Measurements from ENCODE around the gene NOP16.
A peak's percentile ranks its signal among the peaks of the same experiment; 100 is the strongest.

NOP16 gene

DNA sequence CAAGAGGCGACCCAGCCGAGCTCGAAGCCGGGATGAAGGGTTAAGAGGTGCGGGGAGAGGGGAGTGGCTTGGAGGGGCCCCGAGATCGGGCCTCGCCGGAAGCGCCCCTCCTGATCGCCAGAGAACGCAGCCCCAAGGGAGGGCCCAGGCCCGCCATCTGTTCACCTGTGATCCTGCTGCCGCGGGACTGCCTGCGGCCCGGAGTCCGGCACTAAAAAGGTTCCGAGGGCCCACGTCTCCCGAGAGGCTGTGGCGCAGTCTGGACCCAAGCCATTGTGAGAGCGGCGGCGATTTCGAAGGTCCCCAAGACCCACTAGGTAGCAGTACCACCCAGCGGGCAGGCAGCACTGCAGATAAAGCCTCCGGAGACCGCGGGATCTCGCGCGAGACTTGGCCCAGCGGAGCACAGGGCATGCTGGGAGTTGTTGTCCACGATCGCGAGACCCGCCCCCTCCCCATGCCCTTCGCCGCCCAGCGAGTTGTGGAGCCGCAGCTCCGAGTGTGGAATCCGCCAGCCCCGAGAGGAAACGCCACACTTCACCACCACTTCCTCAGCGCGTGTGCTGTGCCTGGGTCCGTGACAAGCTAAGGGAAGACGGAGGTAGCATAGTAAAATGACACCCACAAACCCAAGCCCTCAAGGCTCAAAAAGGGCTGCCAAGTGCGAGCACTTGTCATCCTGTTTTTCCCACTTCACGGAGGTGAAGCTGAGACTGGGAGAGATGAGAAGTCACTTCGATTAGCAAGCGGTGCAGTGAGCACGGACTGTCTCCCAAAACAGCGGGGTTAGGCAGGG is 26.8 kb downstream of the NOP16 start, which contains the start of gene KIAA1191 (continued):
- no peak for TF ChIP-seq OVOL3 (tag by site-specific recombination; IDR thresholded peaks at IDR 0.05)
- TF ChIP-seq ZBTB8A (tag by site-specific recombination; IDR thresholded peaks at IDR 0.05), result peak; percentile 81
- TF ChIP-seq ZNF544 (tag by site-specific recombination; IDR thresholded peaks at IDR 0.05), result no peak
- TF ChIP-seq, protein P1, sequence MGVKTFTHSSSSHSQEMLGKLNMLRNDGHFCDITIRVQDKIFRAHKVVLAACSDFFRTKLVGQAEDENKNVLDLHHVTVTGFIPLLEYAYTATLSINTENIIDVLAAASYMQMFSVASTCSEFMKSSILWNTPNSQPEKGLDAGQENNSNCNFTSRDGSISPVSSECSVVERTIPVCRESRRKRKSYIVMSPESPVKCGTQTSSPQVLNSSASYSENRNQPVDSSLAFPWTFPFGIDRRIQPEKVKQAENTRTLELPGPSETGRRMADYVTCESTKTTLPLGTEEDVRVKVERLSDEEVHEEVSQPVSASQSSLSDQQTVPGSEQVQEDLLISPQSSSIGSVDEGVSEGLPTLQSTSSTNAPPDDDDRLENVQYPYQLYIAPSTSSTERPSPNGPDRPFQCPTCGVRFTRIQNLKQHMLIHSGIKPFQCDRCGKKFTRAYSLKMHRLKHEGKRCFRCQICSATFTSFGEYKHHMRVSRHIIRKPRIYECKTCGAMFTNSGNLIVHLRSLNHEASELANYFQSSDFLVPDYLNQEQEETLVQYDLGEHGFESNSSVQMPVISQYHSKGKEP (tag by site-specific recombination; IDR thresholded peaks at IDR 0.05), result no peak
- no peak for TF ChIP-seq ZNF37A (tag by site-specific recombination; IDR thresholded peaks at IDR 0.05)
- TF ChIP-seq, protein P2, sequence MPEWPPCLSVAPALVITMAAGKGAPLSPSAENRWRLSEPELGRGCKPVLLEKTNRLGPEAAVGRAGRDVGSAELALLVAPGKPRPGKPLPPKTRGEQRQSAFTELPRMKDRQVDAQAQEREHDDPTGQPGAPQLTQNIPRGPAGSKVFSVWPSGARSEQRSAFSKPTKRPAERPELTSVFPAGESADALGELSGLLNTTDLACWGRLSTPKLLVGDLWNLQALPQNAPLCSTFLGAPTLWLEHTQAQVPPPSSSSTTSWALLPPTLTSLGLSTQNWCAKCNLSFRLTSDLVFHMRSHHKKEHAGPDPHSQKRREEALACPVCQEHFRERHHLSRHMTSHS (tag by site-specific recombination; IDR thresholded peaks at IDR 0.05), result no peak
- no peak for TF ChIP-seq ZNF248 (tag by site-specific recombination; IDR thresholded peaks at IDR 0.05)
- peak; percentile 94 for TF ChIP-seq KLF8 (tag by site-specific recombination; IDR thresholded peaks at IDR 0.05)
- TF ChIP-seq, protein P3, sequence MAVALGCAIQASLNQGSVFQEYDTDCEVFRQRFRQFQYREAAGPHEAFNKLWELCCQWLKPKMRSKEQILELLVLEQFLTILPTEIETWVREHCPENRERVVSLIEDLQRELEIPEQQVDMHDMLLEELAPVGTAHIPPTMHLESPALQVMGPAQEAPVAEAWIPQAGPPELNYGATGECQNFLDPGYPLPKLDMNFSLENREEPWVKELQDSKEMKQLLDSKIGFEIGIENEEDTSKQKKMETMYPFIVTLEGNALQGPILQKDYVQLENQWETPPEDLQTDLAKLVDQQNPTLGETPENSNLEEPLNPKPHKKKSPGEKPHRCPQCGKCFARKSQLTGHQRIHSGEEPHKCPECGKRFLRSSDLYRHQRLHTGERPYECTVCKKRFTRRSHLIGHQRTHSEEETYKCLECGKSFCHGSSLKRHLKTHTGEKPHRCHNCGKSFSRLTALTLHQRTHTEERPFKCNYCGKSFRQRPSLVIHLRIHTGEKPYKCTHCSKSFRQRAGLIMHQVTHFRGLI (tag by site-specific recombination; IDR thresholded peaks at IDR 0.05), result no peak
- no peak for TF ChIP-seq ZNF169 (tag by site-specific recombination; IDR thresholded peaks at IDR 0.05)
- TF ChIP-seq ZNF530 (tag by site-specific recombination; IDR thresholded peaks at IDR 0.05; ENCODE audit: low read depth), result no peak
- TF ChIP-seq, protein P4, sequence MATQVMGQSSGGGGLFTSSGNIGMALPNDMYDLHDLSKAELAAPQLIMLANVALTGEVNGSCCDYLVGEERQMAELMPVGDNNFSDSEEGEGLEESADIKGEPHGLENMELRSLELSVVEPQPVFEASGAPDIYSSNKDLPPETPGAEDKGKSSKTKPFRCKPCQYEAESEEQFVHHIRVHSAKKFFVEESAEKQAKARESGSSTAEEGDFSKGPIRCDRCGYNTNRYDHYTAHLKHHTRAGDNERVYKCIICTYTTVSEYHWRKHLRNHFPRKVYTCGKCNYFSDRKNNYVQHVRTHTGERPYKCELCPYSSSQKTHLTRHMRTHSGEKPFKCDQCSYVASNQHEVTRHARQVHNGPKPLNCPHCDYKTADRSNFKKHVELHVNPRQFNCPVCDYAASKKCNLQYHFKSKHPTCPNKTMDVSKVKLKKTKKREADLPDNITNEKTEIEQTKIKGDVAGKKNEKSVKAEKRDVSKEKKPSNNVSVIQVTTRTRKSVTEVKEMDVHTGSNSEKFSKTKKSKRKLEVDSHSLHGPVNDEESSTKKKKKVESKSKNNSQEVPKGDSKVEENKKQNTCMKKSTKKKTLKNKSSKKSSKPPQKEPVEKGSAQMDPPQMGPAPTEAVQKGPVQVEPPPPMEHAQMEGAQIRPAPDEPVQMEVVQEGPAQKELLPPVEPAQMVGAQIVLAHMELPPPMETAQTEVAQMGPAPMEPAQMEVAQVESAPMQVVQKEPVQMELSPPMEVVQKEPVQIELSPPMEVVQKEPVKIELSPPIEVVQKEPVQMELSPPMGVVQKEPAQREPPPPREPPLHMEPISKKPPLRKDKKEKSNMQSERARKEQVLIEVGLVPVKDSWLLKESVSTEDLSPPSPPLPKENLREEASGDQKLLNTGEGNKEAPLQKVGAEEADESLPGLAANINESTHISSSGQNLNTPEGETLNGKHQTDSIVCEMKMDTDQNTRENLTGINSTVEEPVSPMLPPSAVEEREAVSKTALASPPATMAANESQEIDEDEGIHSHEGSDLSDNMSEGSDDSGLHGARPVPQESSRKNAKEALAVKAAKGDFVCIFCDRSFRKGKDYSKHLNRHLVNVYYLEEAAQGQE (tag by site-specific recombination; IDR thresholded peaks at IDR 0.05), result 0 out of 2 replicates have a peak, but pooled peaks have one; percentile 27
- TF ChIP-seq, protein P5, sequence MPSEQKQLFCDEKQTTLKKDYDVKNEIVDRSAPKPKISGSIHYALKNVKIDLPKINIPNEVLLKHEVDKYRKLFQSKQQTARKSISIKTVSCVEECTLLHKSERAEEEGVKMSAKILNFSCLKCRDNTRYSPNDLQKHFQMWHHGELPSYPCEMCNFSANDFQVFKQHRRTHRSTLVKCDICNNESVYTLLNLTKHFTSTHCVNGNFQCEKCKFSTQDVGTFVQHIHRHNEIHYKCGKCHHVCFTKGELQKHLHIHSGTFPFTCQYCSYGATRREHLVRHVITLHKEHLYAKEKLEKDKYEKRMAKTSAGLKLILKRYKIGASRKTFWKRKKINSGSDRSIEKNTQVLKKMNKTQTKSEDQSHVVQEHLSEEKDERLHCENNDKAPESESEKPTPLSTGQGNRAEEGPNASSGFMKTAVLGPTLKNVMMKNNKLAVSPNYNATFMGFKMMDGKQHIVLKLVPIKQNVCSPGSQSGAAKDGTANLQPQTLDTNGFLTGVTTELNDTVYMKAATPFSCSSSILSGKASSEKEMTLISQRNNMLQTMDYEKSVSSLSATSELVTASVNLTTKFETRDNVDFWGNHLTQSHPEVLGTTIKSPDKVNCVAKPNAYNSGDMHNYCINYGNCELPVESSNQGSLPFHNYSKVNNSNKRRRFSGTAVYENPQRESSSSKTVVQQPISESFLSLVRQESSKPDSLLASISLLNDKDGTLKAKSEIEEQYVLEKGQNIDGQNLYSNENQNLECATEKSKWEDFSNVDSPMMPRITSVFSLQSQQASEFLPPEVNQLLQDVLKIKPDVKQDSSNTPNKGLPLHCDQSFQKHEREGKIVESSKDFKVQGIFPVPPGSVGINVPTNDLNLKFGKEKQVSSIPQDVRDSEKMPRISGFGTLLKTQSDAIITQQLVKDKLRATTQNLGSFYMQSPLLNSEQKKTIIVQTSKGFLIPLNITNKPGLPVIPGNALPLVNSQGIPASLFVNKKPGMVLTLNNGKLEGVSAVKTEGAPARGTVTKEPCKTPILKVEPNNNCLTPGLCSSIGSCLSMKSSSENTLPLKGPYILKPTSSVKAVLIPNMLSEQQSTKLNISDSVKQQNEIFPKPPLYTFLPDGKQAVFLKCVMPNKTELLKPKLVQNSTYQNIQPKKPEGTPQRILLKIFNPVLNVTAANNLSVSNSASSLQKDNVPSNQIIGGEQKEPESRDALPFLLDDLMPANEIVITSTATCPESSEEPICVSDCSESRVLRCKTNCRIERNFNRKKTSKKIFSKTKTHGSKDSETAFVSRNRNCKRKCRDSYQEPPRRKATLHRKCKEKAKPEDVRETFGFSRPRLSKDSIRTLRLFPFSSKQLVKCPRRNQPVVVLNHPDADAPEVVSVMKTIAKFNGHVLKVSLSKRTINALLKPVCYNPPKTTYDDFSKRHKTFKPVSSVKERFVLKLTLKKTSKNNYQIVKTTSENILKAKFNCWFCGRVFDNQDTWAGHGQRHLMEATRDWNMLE (tag by site-specific recombination; conservative IDR thresholded peaks at IDR 0.05; ENCODE audit: low read depth), result 0 out of 2 replicates have a peak, but pooled peaks have one; percentile 22
- no peak for TF ChIP-seq ZNF157 (tag by site-specific recombination; IDR thresholded peaks at IDR 0.05)
- no peak for TF ChIP-seq ZNF211 (tag by site-specific recombination; IDR thresholded peaks at IDR 0.05; ENCODE audit: low read depth)
- TF ChIP-seq, protein P6, sequence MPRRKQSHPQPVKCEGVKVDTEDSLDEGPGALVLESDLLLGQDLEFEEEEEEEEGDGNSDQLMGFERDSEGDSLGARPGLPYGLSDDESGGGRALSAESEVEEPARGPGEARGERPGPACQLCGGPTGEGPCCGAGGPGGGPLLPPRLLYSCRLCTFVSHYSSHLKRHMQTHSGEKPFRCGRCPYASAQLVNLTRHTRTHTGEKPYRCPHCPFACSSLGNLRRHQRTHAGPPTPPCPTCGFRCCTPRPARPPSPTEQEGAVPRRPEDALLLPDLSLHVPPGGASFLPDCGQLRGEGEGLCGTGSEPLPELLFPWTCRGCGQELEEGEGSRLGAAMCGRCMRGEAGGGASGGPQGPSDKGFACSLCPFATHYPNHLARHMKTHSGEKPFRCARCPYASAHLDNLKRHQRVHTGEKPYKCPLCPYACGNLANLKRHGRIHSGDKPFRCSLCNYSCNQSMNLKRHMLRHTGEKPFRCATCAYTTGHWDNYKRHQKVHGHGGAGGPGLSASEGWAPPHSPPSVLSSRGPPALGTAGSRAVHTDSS (tag by site-specific recombination; IDR thresholded peaks at IDR 0.05), result no peak
- TF ChIP-seq, protein P7, sequence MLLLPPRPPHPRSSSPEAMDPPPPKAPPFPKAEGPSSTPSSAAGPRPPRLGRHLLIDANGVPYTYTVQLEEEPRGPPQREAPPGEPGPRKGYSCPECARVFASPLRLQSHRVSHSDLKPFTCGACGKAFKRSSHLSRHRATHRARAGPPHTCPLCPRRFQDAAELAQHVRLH (tag by site-specific recombination; IDR thresholded peaks at IDR 0.05), result no peak; the same call in none of the 2 replicates
- TF ChIP-seq, protein P8, sequence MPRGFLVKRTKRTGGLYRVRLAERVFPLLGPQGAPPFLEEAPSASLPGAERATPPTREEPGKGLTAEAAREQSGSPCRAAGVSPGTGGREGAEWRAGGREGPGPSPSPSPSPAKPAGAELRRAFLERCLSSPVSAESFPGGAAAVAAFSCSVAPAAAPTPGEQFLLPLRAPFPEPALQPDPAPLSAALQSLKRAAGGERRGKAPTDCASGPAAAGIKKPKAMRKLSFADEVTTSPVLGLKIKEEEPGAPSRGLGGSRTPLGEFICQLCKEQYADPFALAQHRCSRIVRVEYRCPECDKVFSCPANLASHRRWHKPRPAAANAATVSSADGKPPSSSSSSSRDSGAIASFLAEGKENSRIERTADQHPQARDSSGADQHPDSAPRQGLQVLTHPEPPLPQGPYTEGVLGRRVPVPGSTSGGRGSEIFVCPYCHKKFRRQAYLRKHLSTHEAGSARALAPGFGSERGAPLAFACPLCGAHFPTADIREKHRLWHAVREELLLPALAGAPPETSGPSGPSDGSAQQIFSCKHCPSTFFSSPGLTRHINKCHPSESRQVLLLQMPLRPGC (tag by site-specific recombination; IDR thresholded peaks at IDR 0.05), result no peak
- no peak for TF ChIP-seq ZNF133 (tag by site-specific recombination; IDR thresholded peaks at IDR 0.05)
- TF ChIP-seq KLF10 (tag by site-specific recombination; IDR thresholded peaks at IDR 0.05), result peak; percentile 50

Measured in HEK293 (cell line).